Brain microvascular endothelial cell (primary cell): ENCODE data around the gene NR0B2.
"Not testable (repeated sequence)": the region's sequence is repeated elsewhere in the genome, so short reads cannot be mapped to it uniquely, and the experiment has no call there.

Experiments used
- DNase-seq: peaks from one replicate; pipeline ENCODE4 v3.0.0-alpha.2; 2020
- H3K27ac ChIP-seq: fragments of 250-450 bp; sonication (Bioruptor Pico); 2 replicates; pipeline ENCODE4 v1.5.1; 2020; ENCODE audit warnings: mild to moderate bottlenecking, moderate library complexity
- H3K27me3 ChIP-seq: fragments of 250-450 bp; sonication (Bioruptor Pico); replicated peaks from 2 replicates; pipeline ENCODE4 v1.5.1; 2020; ENCODE audit warnings: mild to moderate bottlenecking
- H3K36me3 ChIP-seq: fragments of 250-450 bp; sonication (Bioruptor Pico); replicated peaks from 2 replicates; pipeline ENCODE4 v1.5.1; 2020; ENCODE audit warnings: mild to moderate bottlenecking
- H3K4me3 ChIP-seq: 2 replicates; pipeline ENCODE4 v1.5.1; 2011; ENCODE audit warnings: low read depth, mild to moderate bottlenecking, control low read depth, low read length, moderate library complexity
- in situ Hi-C: cut with HindIII; loops from 2 replicates; pipeline ENCODE4 v1.10.0; 2017; ENCODE audit warnings: low sequenced_read_pairs, low pct_ligation_motif_present
- TF ChIP-seq, protein P1 (sequence below): IDR thresholded peaks from 2 replicates; pipeline ENCODE4 v1.5.1; 2011; ENCODE audit warnings: low read depth, mild to moderate bottlenecking, moderate library complexity, low read length, control low read depth, inconsistent platforms; ENCODE audit errors: missing control alignments

Gene NR0B2

DNA sequence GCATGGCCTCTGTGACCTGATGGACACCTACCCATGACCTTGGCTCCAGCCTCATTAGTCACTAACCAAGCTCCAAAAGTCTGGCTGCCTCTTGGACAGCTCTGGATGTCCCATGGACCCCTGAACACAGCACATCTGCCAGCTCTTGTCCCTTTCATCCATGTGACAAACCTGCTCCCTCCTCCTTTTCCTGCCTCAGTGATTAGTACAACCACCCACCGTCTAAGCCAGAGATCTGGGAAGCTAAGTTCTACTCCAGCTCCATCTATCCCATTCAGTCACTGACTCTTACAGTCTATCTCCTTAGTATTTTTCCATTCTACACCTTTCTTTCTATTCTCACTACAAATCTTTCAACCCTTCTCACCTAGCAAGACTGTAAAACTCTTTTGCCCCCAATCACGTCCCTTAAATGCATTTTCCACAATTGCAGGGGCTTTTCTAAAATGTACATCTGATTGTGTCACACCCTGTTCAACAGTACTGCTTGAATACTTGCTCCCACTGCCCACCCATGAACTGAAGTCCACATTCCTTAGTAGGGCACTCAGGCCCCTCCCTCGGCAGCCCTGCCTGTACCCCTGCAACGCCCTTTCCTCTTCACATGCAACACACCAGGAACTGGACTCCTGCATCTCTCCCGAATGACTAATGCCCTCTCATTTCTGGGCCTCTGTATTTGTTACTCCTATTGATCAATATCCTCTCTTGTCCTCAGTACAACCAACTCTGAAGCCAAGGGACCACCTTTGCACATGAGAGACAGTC is 30.9 kb downstream of the NR0B2 start:
- Histone ChIP-seq H3K27ac (no peak overlapping the region), H3K27me3 (no peaks in the 10 kb centered on the region), H3K36me3 (peaks cover 66% of the 10 kb centered on the region), H3K4me3 (no peak overlapping the region)
- in situ Hi-C loops, result no loop called here
- DNase-seq, result no peak
- TF ChIP-seq, protein P1, sequence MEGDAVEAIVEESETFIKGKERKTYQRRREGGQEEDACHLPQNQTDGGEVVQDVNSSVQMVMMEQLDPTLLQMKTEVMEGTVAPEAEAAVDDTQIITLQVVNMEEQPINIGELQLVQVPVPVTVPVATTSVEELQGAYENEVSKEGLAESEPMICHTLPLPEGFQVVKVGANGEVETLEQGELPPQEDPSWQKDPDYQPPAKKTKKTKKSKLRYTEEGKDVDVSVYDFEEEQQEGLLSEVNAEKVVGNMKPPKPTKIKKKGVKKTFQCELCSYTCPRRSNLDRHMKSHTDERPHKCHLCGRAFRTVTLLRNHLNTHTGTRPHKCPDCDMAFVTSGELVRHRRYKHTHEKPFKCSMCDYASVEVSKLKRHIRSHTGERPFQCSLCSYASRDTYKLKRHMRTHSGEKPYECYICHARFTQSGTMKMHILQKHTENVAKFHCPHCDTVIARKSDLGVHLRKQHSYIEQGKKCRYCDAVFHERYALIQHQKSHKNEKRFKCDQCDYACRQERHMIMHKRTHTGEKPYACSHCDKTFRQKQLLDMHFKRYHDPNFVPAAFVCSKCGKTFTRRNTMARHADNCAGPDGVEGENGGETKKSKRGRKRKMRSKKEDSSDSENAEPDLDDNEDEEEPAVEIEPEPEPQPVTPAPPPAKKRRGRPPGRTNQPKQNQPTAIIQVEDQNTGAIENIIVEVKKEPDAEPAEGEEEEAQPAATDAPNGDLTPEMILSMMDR, result no peak

GRCh38 chr1:26881611-26882010 is 32.2 kb downstream of the NR0B2 start:
- H3K27ac ChIP-seq, H3K4me3 ChIP-seq, H3K27me3 ChIP-seq, in situ Hi-C loops, DNase-seq: not testable (repeated sequence)
- peaks cover 69% of the 10 kb centered on the region for H3K36me3 ChIP-seq

- Histone ChIP-seq H3K27ac (no peak overlapping the region), H3K36me3 (peaks cover 57% of the 10 kb centered on the region), H3K27me3 (no peaks in the 10 kb centered on the region), H3K4me3 (no peak overlapping the region)
- TF ChIP-seq, protein P1, result no peak
- no peak for DNase-seq
- in situ Hi-C loops, result no loop called here
These were observed 34.0 kb downstream of the NR0B2 start for GRCh38 chr1:26879793-26880192.

- in situ Hi-C loops, result no loop called here
- no peaks in the 10 kb centered on the region for H3K27me3 ChIP-seq
- no peak overlapping the region for H3K4me3 ChIP-seq
- DNase-seq, result no peak
- TF ChIP-seq, protein P1, result no peak
- no peak overlapping the region for H3K27ac ChIP-seq
- H3K36me3 ChIP-seq, result peaks cover 34% of the 10 kb centered on the region
These were observed 36.4 kb downstream of the NR0B2 start for GRCh38 chr1:26877326-26877725.

GRCh38 chr1:26874896-26875295 is 38.9 kb downstream of the NR0B2 start:
- in situ Hi-C loops, result no loop called here
- no peaks in the 10 kb centered on the region for H3K27me3 ChIP-seq

DNA sequence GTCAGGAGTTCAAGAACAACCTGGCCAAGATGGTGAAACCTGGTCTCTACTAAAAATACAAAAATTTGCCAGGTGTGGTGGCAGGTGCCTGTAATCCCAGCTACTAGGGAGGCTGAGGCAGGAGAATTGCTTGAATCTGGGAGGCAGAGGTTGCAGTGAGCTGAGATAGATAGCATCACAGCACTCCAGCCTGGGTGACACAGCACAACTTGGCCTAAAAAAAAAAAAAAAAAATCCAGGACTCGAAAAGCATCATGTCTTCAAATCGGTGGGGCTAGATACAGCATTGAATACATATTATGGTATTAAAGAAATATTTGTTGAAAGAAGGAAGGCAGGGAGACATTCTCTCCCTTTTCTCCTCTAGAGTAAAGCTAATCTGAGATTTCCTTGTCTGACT is 40.7 kb downstream of the NR0B2 start:
- H3K27me3 ChIP-seq, in situ Hi-C loops, H3K27ac ChIP-seq, H3K4me3 ChIP-seq, DNase-seq, H3K36me3 ChIP-seq: not testable (repeated sequence)

More at GRCh38 chr1:26874896-26875295, 38.9 kb downstream of the NR0B2 start:
- DNase-seq, result no peak
- H3K36me3 ChIP-seq, result peaks cover 17% of the 10 kb centered on the region
- no peak overlapping the region for H3K27ac ChIP-seq
- H3K4me3 ChIP-seq, result no peak overlapping the region
- TF ChIP-seq, protein P1, result no peak
